Measurements from ENCODE around the gene XPO6.

XPO6 gene

GRCh38 chr16:28185696-28186095 is 26.1 kb downstream of the XPO6 start:
- no peak for DNase-seq (ENCODE audit: low read depth in 2 of 2)

GRCh38 chr16:28184625-28185024 is 27.1 kb downstream of the XPO6 start:
- DNase-seq (ENCODE audit: low read depth in 2 of 2), result no peak

- DNase-seq (ENCODE audit: low read depth in 2 of 2), result no peak
Observed at GRCh38 chr16:28183930-28184329, 27.8 kb downstream of the XPO6 start.

- no peak for DNase-seq (ENCODE audit: low read depth in 2 of 2)
Observed at GRCh38 chr16:28183484-28183883, 28.3 kb downstream of the XPO6 start.

GRCh38 chr16:28182801-28183200 is 29.0 kb downstream of the XPO6 start:
- DNase-seq (ENCODE audit: low read depth in 2 of 2), result no peak

- DNase-seq (ENCODE audit: low read depth in 2 of 2), result peak; percentile 18 to 38
Observed at GRCh38 chr16:28182183-28182582, 29.6 kb downstream of the XPO6 start.

- DNase-seq (ENCODE audit: low read depth in 2 of 2), result no peak
Observed at GRCh38 chr16:28181515-28181914, 30.2 kb downstream of the XPO6 start.

- DNase-seq (ENCODE audit: low read depth in 2 of 2), result no peak
Observed at GRCh38 chr16:28180655-28181460, 30.9 kb downstream of the XPO6 start.

- DNase-seq (ENCODE audit: low read depth in 2 of 2), result no peak
Observed at GRCh38 chr16:28179354-28179753, 32.4 kb downstream of the XPO6 start.

GRCh38 chr16:28175715-28176114 is 36.0 kb downstream of the XPO6 start:
- DNase-seq (ENCODE audit: low read depth in 2 of 2), result no peak

GRCh38 chr16:28172336-28172735 is 39.4 kb downstream of the XPO6 start:
- DNase-seq (ENCODE audit: low read depth in 2 of 2), result no peak

- no peak for DNase-seq (ENCODE audit: low read depth in 2 of 2)
Observed at GRCh38 chr16:28171816-28172215, 39.9 kb downstream of the XPO6 start.

- DNase-seq (ENCODE audit: low read depth in 2 of 2), result peak in 1 of 2 donors; percentile 47
Observed at GRCh38 chr16:28168991-28169554, 42.7 kb downstream of the XPO6 start.

GRCh38 chr16:28167730-28168129 is 44.0 kb downstream of the XPO6 start:
- no peak for DNase-seq (ENCODE audit: low read depth in 2 of 2)

GRCh38 chr16:28167221-28167620 is 44.5 kb downstream of the XPO6 start:
- no peak for DNase-seq (ENCODE audit: low read depth in 2 of 2)

GRCh38 chr16:28166394-28167208 is 45.2 kb downstream of the XPO6 start:
- DNase-seq (ENCODE audit: low read depth in 2 of 2), result no peak

- DNase-seq (ENCODE audit: low read depth in 2 of 2), result no peak
Observed at GRCh38 chr16:28165598-28165997, 46.2 kb downstream of the XPO6 start.

GRCh38 chr16:28164140-28164539 is 47.6 kb downstream of the XPO6 start:
- DNase-seq (ENCODE audit: low read depth in 2 of 2), result no peak

- DNase-seq (ENCODE audit: low read depth in 2 of 2), result no peak
Observed at GRCh38 chr16:28163699-28164098, 48.1 kb downstream of the XPO6 start.

- no peak for DNase-seq (ENCODE audit: low read depth in 2 of 2)
Observed at GRCh38 chr16:28162326-28162877, 49.4 kb downstream of the XPO6 start.

- DNase-seq (ENCODE audit: low read depth in 2 of 2), result no peak
Observed at GRCh38 chr16:28161626-28162025, 50.1 kb downstream of the XPO6 start.

- DNase-seq (ENCODE audit: low read depth in 2 of 2), result no peak
Observed at GRCh38 chr16:28158136-28158535, 53.6 kb downstream of the XPO6 start.
